Globus pallidus (tissue), 1 donor: ENCODE data around the gene H1-8.
"Not testable (repeated sequence)": the region's sequence is repeated elsewhere in the genome, so short reads cannot be mapped to it uniquely, and the experiment has no call there.

ENCODE experiments used
- DNase-seq: peaks from one replicate; pipeline ENCODE4 v3.0.0-alpha.2; 2015; ENCODE audit warnings: low spot score

H1-8 gene, protein sequence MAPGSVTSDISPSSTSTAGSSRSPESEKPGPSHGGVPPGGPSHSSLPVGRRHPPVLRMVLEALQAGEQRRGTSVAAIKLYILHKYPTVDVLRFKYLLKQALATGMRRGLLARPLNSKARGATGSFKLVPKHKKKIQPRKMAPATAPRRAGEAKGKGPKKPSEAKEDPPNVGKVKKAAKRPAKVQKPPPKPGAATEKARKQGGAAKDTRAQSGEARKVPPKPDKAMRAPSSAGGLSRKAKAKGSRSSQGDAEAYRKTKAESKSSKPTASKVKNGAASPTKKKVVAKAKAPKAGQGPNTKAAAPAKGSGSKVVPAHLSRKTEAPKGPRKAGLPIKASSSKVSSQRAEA

GRCh38 chr3:129543156-129543790 is at the start of gene H1-8:
Gene H1-8, plus strand, starts transcription at chr3:129543175. Its CDS starts 44 bp downstream, at chr3:129543219.
- no peak for DNase-seq

- no peak for DNase-seq
Observed at GRCh38 chr3:129493206-129493605, 49.8 kb upstream of the H1-8 start.

GRCh38 chr3:129494499-129494898 is 48.5 kb upstream of the H1-8 start:
- DNase-seq: not testable (repeated sequence)

DNA sequence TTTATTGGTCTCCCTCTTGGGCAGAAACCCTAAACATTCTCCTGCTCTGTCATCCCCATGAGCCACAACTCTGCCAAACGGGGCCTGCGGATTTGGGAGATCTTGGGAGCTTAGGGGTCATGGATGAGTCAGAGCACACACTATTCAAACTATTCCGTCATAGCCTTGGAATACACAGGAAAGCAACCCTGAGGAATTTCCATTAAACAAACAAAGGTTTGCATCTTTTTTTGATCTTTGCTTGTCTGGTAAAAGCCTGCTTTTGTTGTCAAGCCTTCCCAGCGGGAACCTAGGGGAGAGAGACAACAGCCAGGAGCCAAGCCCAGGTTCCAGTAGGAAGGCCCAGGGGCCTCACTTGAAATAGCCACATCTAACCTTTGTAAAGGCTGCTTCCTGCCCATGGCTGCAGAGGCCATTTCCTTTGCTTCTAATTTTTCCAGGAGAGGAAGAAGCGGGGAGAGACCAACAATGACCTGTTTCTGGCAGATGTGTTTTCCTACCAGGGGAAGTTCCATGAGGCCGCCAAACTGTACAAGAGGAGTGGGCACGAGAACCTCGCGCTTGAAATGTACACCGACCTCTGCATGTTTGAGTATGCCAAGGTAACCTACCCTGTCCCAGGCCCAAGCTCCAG is 47.9 kb upstream of the H1-8 start:
- DNase-seq: not testable (repeated sequence)

DNA sequence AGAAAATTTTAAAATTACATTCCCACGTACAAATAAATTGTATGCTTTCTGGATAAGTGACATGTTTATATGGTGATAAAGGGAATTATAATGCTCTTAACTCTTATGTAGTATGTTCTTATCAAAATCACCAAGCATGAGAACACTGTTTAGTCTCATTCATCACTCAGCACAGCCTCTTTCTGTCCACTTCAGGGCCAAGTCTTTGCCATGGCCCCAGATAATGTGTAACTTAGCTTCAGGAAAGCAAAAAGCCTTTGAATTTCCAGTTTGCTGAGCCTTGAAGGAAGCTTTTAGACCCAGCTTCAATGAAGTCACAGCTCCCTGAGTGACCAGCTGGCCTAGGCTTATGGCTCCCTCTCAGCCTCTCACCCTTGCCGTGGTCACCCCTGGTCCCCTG is 45.1 kb upstream of the H1-8 start:
- not testable (repeated sequence) for DNase-seq

- DNase-seq: not testable (repeated sequence)
Observed at GRCh38 chr3:129498603-129499488, 44.1 kb upstream of the H1-8 start.

GRCh38 chr3:129499604-129500333 is 43.2 kb upstream of the H1-8 start:
- not testable (repeated sequence) for DNase-seq

DNA sequence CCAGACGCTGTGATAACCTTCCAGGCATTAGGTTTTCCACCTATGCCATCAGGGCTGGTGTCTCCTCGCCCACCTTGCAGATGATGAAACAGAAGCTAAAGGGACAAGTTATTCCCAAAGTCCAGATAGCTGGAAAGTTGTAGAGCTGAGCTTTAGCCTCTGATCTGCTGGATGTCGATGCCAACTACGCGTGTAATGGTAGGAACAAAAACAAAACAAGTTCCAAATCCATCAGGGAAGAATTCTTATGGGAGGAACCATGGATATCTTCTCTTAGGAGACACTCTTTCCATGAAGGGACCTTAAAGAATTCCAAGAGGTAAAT is 42.7 kb upstream of the H1-8 start:
- DNase-seq: no peak

GRCh38 chr3:129501630-129502029 is 41.3 kb upstream of the H1-8 start:
- no peak for DNase-seq

DNA sequence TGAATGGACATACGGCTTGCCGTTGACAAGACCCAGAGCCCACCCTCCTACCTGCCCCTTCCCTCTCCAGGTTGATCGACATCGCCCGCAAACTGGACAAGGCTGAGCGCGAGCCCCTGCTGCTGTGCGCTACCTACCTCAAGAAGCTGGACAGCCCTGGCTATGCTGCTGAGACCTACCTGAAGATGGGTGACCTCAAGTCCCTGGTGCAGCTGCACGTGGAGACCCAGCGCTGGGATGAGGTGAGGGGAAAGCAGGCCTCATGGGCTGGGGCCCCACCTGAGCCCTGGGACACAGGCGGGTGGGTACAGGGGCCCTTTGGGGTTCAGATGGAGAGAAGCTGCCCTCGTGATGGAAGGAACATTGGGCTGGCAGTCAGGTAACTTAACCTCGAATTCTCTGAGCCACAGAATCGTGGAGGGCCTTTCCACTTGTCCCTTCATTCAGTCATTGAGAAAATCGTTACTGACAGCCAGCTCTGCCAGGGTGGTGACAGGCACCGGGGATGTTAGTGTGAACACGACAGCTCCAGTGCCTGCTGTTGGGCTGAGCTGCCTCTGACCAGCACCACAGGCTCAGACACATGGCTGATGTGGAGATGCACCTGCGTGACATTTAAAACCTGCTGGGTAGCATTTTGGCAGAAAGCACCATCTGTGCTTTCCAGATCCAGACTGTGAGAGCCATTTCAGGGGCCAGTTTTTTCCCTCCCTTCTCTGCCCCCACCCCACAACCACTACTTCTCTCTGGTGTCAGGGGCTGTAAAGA is 40.1 kb upstream of the H1-8 start:
- no peak for DNase-seq

DNA sequence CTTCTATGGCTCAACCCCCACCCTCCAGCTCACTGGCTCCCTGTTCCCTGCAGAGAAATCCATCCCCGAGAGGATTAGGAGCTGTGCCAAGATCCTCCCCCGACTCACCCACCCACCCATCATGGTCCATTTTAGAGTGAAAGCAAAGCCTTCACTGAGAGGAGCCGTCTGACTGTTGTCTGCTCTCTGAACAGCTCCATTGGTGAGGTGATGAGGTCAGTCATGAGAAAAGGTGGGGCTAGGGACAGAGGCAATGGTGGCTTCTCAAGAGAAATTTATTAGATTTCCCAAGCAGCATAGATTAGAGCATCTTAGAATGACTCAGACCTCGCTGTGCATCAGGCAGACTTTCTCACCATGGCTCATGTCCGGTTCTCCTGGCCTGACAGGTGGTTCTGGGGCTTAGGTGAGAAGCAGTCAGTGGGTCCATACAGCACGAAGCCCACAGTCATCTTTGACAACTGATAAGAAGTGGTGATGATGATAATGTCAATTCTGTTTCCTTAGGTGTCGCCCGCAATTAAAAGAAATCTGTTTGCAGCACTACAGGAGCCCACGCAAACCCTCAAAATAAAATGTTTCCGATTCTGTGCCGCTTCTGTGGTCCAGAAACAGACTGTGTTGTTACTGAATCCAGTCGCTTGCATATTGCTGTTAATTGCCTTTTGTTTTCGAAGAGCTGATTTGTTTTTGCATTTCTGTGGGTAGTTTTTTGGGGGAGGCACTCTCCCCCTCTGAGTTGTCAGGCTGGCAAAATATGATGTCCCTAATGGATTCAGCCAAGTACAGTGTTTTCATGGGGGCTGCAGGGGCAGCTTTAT is 39.3 kb upstream of the H1-8 start:
- DNase-seq: no peak

DNA sequence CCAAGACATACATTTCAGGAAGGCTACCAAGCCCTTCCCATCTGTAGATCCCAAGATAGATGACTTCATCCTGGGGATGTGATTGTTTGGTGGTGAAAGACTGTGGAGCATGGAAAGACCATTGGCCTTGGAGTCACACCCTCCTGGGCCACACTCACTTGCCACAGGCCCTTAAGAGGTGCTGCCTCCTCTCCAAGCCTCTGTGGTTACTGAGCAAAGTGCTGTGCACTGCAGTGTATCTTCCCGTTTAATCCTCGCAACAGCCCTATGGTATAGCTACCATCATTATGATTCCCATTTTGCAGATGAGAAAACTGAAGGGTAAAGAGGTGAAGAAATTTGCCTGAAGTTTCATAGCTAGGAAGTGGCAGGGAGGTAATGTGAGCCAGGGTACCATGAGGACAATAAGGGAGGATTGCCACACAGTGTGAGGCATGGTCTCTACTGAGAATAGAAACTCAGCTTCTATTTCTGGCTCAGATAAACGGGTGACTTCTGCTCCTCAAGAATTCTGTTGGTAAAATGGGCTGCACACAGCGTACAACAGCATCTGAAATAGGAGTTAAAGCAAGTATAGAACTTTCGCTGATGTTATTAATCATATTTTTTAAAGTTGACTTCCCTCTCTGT is 38.4 kb upstream of the H1-8 start:
- no peak for DNase-seq

GRCh38 chr3:129505341-129505740 is 37.6 kb upstream of the H1-8 start:
- no peak for DNase-seq

GRCh38 chr3:129506231-129506742 is 36.7 kb upstream of the H1-8 start:
- no peak for DNase-seq

GRCh38 chr3:129507181-129507831 is 35.7 kb upstream of the H1-8 start:
- DNase-seq: peak; percentile 76

GRCh38 chr3:129512595-129512994 is 30.4 kb upstream of the H1-8 start:
- DNase-seq: no peak

- no peak for DNase-seq
Observed at GRCh38 chr3:129513705-129514104, 29.3 kb upstream of the H1-8 start.

GRCh38 chr3:129514110-129514509 is 28.9 kb upstream of the H1-8 start:
- no peak for DNase-seq

DNA sequence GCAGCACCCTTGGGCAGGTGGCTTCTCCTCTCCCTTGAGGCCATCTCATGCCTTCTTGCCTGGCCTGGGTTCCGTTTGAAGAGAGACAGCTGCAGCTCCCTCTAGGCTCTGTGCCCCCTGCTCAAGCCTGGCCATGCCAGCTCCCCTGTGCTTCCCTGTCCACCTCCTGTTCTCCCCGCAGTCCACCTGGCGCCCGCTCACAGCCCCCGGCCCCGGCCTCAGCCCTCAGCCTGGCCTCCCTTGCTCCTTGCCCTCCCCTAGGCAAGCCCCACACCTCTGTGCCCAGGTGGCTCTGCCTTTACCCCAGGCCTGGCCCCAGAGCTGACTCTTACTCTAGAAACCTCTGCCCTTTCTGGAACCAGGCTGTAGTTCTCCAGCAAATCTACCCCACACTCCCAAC is 28.4 kb upstream of the H1-8 start:
- DNase-seq: no peak
